GM19463 (cell line): ENCODE data around the gene MESD.
"Not testable (repeated sequence)": the region's sequence is repeated elsewhere in the genome, so short reads cannot be mapped to it uniquely, and the experiment has no call there.

ENCODE experiments used
- ATAC-seq: cut with Tn5 transposase; IDR thresholded peaks from one replicate; pipeline ENCODE4 v1.9.1; 2021; ENCODE audit warnings: mild to moderate bottlenecking, moderate library complexity; ENCODE audit not compliant: unreplicated experiment

The MESD gene

DNA sequence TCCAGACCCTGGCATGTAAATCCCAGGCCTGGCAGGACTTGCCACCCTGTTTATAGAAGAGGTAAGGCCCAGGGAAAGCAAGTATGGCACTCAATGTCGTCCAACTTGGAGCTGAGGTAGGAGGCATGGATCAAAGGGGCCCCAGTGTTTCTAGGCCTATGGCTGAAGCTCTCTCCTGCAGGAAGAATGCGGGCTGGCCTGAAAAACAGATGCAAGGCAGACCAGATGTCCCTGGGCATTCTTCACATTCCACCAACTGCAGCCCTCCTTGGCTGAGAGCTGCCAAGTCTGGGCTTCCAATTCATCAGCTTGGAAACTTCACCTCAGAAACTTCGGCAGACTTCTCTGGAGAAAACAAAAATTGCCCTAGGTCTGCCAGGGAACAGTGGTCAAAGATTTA lies 22.2 kb downstream of the MESD start:
- no peak for ATAC-seq

DNA sequence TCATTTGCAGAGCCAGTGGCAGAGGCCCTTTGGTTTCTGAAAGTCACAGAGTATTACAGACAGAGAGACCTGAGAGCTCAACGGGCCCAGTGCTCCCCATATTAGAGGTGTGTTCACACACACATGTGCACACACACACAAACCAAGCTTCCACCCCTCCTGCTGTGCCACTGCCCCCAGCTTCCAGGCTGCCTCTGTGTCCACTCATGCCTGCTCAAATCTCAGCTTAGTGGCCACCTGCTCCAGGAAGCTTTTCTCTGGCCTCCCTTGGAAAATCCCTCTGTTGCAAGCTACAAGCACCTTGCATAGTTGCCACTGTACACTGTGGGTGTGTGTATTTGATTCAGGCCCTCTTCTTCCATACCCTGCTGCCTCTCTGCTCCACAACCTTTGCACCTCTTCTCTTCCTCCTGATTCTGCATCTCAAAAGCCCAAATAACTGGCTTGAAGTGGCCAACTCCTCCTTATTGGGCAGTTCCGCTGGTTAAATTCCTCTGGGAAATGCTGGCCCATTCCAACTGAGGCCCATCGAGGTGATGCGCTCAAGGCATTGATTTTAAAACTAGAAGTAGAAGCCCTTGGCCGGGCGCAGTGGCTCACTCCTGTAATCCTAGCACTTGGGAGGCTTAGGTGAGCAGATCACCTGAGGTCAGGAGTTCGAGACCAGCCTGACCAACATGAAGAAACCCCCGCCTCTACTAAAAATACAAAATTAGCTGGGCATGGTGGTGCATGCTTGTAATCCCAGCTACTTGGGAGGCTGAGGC lies 23.0 kb downstream of the MESD start:
- ATAC-seq = no peak

DNA sequence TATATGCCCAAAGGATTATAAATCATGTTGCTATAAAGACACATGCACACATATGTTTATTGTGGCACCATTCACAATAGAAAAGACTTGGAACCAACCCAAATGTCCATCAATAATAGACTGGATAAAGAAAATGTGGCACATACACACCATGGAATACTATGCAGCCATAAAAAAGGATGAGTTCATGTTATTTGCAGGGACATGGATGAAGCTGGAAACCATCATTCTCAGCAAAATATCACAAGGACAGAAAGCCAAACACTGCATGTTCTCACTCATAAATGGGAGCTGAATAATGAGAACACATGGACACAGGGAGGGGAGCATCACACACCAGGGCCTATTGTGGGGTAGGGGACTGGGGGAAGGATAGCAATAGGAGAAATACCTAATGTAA lies 24.2 kb downstream of the MESD start:
- ATAC-seq = not testable (repeated sequence)

DNA sequence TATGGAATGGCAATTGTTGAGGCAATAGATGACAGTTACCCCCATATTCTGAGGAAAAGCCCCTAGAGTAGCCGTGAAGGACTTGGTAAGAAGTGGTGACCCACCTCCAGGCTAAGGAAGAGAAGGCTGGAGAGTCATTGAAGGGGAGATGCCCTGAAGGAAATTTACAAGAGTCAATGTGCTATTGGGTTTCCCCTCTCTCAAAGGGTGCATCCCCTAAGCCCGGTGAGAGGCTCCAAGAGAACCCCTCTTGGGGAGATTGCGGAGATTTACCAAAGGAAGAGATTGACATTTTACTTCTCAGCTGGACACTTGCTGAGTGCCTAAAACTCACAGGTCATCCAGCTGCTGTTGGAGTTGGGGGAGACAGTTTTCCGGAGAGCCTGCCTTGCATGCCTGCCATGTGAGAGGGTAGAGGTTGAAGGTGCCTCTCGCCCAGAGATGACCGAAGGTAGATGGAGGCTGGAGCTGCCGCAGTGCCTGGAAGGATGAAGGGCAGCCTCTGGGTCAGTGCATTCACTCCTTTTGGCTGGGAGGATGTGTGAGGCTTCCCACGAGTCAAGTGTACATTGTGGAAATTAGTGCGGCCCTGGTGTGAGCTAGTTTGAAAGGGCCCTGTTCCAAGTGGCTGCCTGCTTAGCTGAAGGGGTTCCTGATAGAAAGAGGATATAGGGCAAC lies 30.7 kb downstream of the MESD start:
- ATAC-seq = no peak

DNA sequence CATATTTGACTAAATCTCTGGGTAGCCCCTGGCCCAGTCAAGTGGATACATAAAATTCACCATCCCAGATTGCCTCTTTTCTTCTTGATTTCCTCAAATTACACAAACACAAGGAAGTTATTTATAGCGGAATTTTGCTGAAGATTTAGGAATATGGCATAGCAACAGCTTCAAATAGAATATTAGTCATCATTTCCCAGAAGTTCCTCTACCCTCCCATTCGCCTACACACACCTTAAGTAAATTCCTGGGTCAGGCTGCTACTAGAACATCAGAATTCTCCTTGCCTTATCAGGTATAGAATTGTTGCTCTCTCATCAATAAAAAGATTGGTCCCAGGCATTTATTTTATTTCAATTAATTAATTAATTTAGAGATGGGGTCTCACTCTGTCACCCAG lies 31.6 kb downstream of the MESD start:
- ATAC-seq = no peak

DNA sequence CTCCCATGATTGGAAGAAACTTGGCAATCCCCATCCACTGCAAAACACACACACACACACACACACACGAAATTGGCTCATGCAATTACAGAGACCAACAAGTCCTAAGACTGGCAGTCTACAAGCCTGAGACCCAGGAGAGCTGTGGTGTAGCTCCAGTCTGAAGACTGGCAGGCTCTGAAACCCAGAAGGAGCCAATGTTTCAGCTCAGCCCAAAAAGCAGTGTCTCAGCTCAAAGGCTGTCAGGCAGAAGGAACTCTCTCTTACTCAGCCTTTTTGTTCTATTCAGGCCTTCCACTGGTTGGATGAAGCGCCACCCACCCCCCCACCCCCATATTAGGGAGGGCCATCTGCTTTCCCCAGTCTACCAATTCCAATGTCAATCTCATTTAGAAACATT lies 32.1 kb downstream of the MESD start:
- ATAC-seq = no peak

DNA sequence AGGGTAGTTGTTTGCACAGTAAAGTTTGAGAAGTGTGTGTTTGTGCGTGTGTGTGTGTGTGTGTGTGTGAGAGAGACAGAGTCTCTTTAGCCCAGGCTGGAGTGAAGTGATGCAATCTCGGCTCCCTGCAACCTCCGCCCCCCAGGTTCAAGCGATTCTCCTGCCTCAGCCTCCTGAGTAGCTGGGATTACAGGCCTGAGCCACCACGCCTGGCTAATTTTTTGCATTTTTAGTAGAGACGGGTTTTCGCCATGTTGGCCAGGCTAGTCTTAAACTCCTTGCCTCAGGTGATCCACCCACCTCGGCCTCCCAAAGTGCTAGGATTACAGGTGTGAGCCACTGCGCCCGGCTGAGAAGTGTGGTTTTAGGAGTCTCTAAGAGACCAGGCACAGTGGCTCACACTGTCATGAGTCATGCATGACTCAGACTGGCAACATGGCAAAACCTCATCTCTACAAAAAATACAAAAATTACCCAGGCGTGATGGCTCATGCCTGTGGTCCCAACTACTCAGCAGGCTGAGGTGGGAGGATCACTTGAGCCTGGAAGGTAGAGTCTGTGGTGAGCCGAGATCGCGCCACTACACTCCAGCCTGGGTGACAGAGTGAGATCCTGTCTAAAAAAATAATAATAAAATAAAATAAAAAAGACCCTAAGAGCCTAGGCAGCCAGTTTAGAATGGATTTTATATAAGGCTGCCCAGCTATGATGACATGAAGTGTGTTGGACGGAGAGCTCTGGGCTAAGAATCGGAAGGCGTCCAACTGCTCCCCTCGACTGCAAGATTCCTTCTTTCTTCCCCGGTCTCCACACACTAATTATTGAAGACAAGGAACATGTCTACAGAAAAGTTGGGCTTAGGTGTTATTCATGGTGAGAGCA lies 33.8 kb downstream of the MESD start:
- ATAC-seq = peak; percentile 82

DNA sequence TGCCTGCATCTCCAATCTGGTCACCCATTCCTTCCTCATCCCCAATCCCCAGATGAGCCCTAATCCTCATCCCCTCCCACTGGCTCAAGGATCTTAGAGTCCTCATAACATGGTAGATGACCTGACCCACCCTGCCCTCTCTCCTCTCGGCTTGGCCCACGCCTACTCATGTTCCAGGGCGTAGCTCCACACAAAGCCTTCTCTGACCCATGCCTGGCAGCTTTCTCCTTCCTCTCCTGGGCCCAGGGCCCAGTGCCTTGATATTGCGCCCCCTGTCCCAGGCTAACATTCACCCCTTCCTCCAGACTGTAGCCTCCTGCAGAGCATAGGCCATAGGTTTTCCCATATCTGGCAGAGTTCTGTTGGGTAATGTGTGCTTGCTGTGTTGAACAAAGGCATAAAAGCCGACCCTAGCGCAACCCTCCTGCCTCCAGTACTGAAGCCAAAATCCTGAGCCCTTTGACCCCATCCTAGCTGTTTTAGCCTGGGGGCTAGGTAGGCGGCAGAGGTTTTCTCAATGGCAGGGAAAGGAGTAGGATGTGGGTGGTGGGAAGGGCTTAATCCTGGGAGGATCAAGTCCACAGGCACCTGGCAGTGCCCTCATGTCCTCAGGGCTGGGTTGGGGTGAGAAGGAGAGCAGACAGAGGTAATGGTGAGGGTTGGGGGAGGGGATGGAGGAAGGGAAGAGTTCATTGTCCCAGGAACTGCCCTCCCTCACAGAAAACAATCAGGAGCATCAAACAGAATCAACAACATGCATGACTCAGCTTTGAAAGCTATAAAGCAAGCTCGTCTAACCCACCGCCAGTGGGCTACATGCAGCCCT lies 35.5 kb downstream of the MESD start:
- ATAC-seq = no peak

DNA sequence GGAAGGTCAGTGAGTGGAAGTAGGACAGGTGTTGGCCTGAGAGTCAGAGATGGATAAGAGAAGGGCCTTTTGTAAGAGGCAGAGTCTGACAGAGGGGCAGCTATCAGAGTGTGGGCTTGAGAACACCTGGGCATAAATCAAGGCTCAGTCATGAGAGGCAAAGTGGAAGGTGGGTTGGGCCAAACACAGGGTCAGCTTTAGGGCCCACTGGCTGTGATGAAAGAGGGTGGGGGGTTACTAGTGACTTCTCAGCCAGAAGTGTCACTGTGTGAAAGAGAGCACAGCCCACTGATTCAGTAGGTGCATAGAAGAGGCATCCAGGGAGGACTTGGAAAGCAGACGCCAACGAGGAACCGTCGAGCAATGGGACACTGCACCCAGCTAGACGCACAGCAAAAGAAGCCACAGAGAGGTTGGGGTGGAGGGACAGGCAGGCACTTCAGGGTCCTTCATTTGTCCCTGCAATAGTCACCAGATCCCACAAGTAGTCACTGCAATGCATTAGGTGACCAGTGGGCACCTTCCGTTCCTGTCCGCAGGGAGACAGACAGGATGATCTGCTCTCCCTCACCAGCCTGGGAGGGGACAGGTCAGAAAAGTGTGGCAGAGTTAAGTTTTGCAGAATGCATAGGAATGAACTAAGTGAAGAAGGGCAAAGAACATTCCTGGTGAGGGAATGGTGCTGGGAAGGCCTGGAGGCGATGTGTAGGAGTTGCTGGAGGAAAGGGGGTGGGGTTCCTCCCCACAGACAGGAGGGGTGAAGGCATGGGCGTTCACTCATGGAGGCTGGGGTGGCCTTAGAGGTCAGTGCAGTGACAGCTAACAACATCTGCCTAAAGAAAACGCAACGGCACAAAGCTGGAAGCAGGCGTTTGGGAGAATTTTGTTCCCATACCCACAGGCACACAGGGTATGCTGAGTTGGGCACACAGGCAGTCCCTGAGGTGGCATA lies 36.3 kb downstream of the MESD start:
- ATAC-seq = no peak

DNA sequence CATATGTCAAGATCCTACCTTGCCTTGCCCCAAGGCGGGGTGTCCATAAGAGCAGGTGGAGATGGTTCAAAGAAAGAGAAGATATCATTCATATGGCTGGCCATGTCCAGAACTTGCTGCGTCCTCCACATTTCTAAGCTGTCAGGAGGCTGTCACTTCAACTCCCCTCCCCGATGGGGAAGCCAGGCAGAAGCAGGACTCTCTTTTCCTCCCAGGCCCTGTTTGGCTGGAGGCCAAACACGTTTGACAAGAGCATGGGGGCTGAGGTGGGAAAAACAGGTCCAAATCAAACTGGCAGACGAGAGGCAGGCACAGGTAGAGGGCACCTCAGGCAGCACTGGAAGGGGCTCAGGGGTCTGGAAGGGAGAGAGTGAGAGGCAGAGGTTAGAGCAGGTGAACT lies 37.7 kb downstream of the MESD start:
- no peak for ATAC-seq

DNA sequence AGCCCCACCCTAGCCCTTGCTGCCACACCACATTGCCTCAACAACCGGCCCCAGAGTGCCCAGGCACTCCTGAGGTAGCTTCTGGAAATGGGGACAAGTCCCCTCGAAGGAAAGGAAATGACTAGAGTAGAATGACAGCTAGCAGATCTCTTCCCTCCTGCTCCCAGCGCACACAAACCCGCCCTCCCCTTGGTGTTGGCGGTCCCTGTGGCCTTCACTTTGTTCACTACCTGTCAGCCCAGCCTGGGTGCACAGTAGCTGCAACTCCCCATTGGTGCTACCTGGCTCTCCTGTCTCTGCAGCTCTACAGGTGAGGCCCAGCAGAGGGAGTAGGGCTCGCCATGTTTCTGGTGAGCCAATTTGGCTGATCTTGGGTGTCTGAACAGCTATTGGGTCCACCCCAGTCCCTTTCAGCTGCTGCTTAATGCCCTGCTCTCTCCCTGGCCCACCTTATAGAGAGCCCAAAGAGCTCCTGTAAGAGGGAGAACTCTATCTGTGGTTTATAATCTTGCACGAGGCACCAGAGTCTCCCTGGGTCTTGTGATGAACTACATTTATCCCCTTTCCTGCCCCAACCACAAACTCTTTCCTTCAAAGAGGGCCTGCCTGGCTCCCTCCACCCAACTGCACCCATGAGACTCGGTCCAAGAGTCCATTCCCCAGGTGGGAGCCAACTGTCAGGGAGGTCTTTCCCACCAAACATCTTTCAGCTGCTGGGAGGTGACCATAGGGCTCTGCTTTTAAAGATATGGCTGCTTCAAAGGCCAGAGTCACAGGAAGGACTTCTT lies 39.1 kb downstream of the MESD start:
- no peak for ATAC-seq

DNA sequence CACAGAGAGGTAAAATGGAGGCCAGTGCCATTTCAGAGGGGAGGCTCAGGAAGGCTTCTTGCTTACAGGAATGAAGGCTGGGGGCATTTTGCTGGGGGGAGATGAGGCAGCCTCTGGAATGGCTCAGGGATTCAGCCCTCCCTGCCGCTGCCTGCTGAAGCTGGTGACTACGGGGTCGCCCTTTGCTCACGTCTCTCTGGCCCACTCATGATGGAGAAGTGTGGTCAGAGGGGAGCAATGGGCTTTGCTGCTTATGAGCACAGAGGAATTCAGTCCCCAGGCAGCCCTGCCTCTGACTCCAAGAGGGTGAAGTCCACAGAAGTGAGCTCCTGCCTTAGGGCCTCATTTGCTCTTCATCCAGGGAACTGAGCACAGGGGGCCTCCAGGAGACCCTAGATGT lies 39.9 kb downstream of the MESD start:
- ATAC-seq = no peak

DNA sequence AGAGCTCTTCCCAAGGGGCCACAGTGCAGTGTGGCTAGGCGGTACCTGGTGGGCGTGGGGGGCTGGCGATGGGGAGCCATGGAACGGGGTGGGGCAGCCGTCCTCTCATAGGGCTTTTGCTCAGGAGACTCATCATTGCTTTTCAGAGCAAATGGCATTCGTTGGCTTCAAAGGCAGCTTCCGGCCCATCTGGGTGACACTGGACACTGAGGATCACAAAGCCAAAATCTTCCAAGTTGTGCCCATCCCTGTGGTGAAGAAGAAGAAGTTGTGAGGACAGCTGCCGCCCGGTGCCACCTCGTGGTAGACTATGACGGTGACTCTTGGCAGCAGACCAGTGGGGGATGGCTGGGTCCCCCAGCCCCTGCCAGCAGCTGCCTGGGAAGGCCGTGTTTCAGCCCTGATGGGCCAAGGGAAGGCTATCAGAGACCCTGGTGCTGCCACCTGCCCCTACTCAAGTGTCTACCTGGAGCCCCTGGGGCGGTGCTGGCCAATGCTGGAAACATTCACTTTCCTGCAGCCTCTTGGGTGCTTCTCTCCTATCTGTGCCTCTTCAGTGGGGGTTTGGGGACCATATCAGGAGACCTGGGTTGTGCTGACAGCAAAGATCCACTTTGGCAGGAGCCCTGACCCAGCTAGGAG lies 40.8 kb downstream of the MESD start:
- ATAC-seq = no peak

DNA sequence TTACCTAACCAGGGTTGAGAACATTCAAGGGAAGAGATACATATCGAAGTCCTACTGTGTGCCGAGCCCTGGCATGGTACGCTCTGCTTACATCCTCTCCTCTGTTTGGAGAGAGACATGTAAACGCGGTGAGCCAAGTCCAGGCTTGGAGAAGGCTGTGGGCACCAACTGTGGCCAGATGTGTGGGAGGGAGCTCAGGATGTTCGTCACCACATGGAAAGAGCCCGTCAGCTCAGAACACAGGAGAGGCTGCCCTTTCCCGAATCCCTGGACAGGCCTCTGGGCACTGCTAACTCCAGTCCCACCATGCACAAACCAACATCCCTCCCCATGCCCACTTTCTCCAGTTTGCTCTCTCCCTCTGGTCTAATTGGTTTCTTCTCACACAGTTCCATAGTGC lies 43.0 kb downstream of the MESD start:
- no peak for ATAC-seq

DNA sequence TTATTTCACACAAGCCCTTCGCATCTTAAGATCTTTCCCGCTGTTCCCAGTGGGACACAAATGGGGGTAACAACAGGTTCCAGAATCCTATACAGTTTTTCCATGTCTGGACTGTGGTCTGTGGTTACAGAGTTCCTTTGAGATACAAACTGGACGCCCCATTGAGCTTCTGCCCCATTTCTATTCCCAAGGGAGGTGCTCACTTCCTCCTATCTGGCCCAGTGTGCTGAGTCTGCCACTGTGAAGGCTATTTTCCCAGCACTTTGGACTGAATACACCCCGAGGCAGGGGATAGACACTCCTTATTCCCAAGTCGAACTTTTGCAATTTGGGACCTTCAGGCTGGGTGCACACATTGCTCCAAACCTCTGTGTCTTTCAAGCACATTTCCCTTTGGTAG lies 44.0 kb downstream of the MESD start:
- no peak for ATAC-seq

DNA sequence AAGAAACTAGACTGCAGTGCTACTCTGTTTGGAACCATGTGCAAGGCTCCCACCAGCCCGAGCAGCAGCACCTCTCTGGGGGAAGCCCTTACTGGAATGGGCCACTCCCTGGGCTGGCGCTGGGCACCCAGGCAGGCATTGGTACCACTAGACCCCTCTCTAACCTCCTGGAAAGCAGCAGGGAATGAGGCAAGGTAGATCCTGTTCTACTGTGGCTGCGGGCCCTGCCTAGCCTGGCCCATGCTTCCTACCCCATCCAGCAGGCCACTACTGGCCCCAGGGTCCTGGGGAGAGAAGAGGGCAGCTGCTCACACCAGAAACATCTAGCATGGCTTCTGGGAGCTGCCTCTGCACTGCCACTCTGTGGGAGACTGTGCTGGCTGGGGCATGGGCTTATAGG lies 44.8 kb downstream of the MESD start:
- no peak for ATAC-seq

DNA sequence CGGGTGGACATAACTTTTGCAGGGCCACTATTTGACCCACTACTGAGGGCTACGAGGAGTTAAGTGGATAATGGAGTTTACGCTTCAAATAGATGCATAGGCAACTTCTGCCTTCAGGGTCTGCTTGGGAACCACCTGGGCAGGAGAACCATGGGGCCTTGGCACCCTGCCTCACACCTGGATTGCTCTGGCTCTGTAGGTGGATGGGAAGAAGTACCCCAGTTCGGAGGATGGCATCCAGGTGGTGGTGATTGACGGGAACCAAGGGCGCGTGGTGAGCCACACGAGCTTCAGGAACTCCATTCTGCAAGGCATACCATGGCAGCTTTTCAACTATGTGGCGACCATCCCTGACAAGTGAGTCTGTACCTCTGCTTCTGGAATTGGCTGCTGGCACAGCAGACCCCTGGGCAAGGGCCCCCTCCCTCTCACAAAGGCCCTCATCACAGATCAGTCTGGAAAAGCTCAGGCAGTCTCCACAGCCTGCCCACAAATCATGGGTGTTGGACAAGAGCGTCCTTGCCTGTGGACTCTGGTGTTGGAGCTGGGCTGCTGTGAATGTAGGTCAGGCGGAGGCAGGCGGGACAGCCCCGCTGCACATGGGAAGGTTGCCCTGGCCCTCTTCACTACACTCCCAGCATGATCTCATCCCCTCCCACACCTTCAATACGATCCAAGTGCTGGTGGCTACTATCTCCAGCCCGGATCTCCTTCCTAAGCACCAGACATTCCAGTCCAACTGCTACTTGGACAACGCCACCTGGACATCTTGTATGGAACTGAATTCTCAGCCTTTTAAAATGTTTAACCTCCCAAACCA lies 46.7 kb downstream of the MESD start:
- no peak for ATAC-seq

DNA sequence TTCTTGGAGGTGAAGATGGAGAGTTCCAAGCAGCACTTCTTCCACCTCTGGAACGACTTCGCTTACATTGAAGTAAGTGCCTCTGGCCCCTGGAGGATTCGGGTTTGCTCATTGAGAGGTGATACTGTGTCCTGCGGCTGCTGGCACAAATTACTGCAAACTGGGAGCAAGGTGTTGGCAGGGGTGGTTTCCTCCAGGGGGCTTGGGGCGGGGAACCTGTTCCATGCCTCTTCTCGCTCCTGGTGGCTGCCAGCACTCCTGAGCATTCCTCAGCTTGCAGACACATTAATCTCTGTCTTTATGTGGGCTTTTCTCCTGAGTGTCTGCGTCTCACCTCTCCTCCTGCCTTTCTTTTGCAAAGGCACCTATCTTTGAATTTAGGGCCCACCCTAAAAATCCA lies 47.4 kb downstream of the MESD start:
- no peak for ATAC-seq
